ENCODE data around the gene DNAL1. TPM values are rescaled to one million over a fixed set of nuclear protein-coding genes. Genes with fewer than 3 reads are reported as not detected.

Gene DNAL1
- total RNA-seq, 4 donors from 2014 or later: 5.9 to 11.7 (median 8.1) TPM

DNA sequence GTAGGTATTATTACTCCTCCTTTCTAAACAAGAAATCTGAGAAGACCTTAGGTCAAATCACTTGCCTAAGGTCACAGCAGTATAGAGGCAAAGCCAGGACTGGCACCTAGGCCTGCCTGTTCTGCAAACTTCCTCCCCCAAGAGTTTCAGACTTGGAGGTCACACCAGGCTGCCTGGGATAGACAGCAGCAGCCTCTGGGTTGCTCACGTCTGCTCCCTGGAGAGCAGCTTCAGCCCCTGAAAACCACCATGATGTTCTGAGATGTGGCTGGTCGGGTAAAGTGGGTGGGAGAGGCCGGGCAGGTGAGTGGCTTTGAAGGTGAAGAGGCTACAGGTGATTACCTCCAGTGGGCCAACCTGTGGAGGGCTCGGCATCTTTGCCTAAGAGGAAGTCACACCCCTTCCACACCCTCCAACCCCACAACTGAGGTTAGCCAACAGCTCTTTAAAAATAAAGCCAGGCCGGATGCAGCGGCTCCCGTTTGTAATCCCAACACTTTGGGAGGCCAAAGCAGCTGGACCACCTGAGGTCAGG, 106.4 kb downstream of the DNAL1 start:
- TF ChIP-seq, protein P1, sequence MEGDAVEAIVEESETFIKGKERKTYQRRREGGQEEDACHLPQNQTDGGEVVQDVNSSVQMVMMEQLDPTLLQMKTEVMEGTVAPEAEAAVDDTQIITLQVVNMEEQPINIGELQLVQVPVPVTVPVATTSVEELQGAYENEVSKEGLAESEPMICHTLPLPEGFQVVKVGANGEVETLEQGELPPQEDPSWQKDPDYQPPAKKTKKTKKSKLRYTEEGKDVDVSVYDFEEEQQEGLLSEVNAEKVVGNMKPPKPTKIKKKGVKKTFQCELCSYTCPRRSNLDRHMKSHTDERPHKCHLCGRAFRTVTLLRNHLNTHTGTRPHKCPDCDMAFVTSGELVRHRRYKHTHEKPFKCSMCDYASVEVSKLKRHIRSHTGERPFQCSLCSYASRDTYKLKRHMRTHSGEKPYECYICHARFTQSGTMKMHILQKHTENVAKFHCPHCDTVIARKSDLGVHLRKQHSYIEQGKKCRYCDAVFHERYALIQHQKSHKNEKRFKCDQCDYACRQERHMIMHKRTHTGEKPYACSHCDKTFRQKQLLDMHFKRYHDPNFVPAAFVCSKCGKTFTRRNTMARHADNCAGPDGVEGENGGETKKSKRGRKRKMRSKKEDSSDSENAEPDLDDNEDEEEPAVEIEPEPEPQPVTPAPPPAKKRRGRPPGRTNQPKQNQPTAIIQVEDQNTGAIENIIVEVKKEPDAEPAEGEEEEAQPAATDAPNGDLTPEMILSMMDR (IDR thresholded peaks at IDR 0.05; ENCODE audit: low read depth): no peak

DNA sequence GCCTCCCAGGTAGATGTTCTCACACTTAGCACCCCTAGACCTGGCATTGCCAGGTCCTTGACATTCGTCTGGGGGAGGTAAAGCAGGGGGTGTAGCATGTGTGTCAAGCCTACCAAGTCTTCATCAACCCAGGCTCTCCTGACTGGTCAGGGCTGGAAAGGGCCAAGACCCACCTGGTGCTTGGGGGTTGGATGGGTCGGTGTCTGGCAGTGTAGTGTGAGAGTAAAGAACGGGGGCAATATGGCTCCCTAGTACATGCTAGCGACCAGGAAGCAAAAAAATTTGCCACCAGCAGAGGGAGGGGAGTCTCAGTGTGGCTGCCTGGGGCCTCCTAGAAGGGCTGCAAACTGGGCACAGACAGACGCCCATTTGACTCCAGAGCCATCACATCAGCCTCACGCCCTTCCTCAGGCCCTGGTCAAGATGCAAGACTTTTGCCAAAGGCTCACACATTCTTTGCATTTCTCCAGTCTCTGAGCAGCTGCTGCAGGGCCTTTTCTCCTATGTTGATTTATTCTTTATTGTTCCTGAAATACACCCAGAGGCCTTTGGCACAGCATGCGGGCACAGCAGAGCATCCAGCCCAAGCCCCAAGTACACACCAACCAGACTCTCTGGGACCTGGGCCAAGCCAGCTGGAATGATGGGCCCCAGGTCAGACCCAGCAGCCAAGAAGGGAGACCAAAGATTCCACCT, 107.7 kb downstream of the DNAL1 start:
- TF ChIP-seq, protein P1 (IDR thresholded peaks at IDR 0.05; ENCODE audit: low read depth): no peak

Small RNAs within 50 kb of the gene (small RNA-seq; reads per million reads assigned to genes)
- gene RNU6-240P: not detected

Other genes starting within 250 kb of the DNAL1 start
- 10 to 100 TPM; 45.1 to 85.8 (median 61.2) TPM for gene NUMB, start 186.4 kb upstream of the DNAL1 start, total RNA-seq
- 10 to 100 TPM in 1 of 4 donors, 1 to 10 TPM in 3; 5.7 to 15.1 (median 9.4) TPM for gene RIOX1, start 154.1 kb upstream of the DNAL1 start, total RNA-seq
- gene ACOT1, start 107.8 kb upstream of the DNAL1 start, total RNA-seq: 10 to 100 TPM in 3 of 4 donors, 1 to 10 TPM in 1; 9.7 to 45.0 (median 22.3) TPM
- gene HEATR4, start 86.0 kb upstream of the DNAL1 start, total RNA-seq: 1 to 10 TPM in 1 of 4 donors, under 1 TPM in 3; 0.16 to 1.1 (median 0.39) TPM
- 100 to 1,000 TPM in 2 of 4 donors, 10 to 100 TPM in 2; 40.3 to 266 (median 88.0) TPM for gene ACOT2, start 75.8 kb upstream of the DNAL1 start, total RNA-seq
- gene ACOT4, start 53.1 kb upstream of the DNAL1 start, total RNA-seq: 10 to 100 TPM in 1 of 4 donors, 1 to 10 TPM in 3; 3.5 to 10.4 (median 5.5) TPM
- not detected for gene ACOT6, start 32.5 kb upstream of the DNAL1 start, total RNA-seq
- 10 to 100 TPM; 21.2 to 31.1 (median 23.4) TPM for gene PNMA1, start 69.4 kb downstream of the DNAL1 start, total RNA-seq
- gene PTGR2, start 206.8 kb downstream of the DNAL1 start, total RNA-seq: 10 to 100 TPM in 3 of 4 donors, 1 to 10 TPM in 1; 9.5 to 26.4 (median 17.2) TPM
- gene ZNF410, start 241.9 kb downstream of the DNAL1 start, total RNA-seq: 10 to 100 TPM; 32.0 to 51.4 (median 44.1) TPM